Body of pancreas (tissue), 4 donors: ENCODE results near the gene IFI27L1. TPM values are rescaled to one million over a fixed set of nuclear protein-coding genes. Genes with fewer than 3 reads are reported as not detected.

ENCODE experiments used
- ATAC-seq: fragments of 150-250 bp; one replicate; pipeline ENCODE4 v1.9.1; 2016
- DNase-seq, 4 donors: peaks; one replicate each; pipeline ENCODE4 v3.0.0-alpha.2; 2019
- H3K27ac ChIP-seq, 4 donors: fragments of 200-600 bp; sonication (generic); 1 replicate in 3 of 4; 2 replicates in 1 of 4; pipeline versions ENCODE4 v1.5.1 to v1.6.1; 2016 to 2019; ENCODE audit warnings: mild to moderate bottlenecking in 1 of 4, mixed read lengths in 1 of 4, moderate library complexity in 1 of 4
- H3K27me3 ChIP-seq, 2 donors: fragments of 200-600 bp; sonication (generic); one replicate each; pipeline ENCODE4 v1.6.0; 2016; ENCODE audit warnings: mild to moderate bottlenecking in 1 of 2
- H3K36me3 ChIP-seq, 2 donors: fragments of 200-600 bp; sonication (generic); replicated peaks in 1 of 2; 2 replicates each; pipeline ENCODE4 v1.5.1; 2016; ENCODE audit warnings: low read depth in 2 of 2; ENCODE audit not compliant: insufficient read depth in 1 of 2
- H3K4me1 ChIP-seq: fragments of 200-600 bp; sonication (generic); one replicate; pipeline ENCODE4 v1.6.0; 2016
- H3K4me3 ChIP-seq, 2 donors: fragments of 200-600 bp; sonication (generic); 1 replicate in 1 of 2; 2 replicates in 1 of 2; pipeline ENCODE4 v1.5.1; 2016 to 2019
- H3K9me3 ChIP-seq, 3 donors: fragments of 200-600 bp; sonication (generic); 1 replicate in 2 of 3; 2 replicates in 1 of 3; pipeline ENCODE4 v1.5.1; 2016
- POLR2A ChIP-seq, 3 donors: fragments of 450-650 bp; IDR thresholded peaks; one replicate each; pipeline ENCODE4 v1.6.1; 2016; ENCODE audit warnings: antibody characterized with exemption in 3 of 3, mild to moderate bottlenecking in 2 of 3
- WGBS, 2 donors: methylation state at CpG; one replicate each; pipeline ENCODE4 v1.1.5; 2017; 5-methylcytosine and 5-hydroxymethylcytosine counted together
- intact Hi-C: fragments of 100-400 bp; cut with DNase I; formaldehyde crosslinking; loops from one replicate; pipeline ENCODE4 v1.15.1; 2023
- total RNA-seq, 2 donors: library from RNA; depleted of rRNA; stranded (reverse); fragments of >200 nt; gene quantifications; one replicate each; pipeline ENCODE4 v1.1.0, GENCODE V29; 2016
- TF ChIP-seq, protein P1 (sequence below), 7 experiments: fragments of 450-650 bp in 4 of 7; fragments of 200-600 bp in 3 of 7; sonication (generic) in 3 of 7; IDR thresholded peaks; one replicate each; pipeline ENCODE4 v1.5.1; 2016 to 2019; ENCODE audit warnings: antibody characterized with exemption in 7 of 7

Gene IFI27L1
- total RNA-seq, 2 donors from 2014 or later, result 3.4 to 5.6 TPM

DNA sequence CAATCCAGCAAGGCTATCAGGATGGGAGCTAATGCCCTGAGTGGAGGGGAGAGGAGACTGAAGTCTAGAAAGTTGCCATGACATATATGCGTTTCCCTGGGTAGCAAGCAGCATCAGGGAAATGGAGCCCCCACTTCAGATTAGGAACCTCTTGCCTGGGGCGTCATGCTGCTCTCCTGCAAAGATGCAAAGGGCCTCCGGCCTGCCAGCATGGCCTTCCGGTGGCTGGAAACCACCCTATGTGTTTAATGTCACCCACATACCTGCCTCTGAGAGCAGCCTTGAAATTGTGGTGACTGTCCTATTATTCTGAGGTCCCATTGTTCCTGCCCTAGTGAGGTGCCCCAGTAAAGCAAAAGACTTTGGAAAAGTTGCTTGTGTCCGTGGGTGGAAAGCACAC lies 58.3 kb downstream of the IFI27L1 start:
- Histone ChIP-seq H3K36me3 (no peaks in the 10 kb centered on the region), H3K27ac (no peak overlapping the region), H3K9me3 (no peaks in the 10 kb centered on the region), H3K27me3 (no peaks in the 10 kb centered on the region), H3K4me1 (no peaks in the 10 kb centered on the region), H3K4me3 (no peak overlapping the region)
- DNase-seq, result no peak
- WGBS, 2 donors, result 74 to 80% methylated on average over 5 of the region's 5 CpGs
- ATAC-seq, result no peak
- TF ChIP-seq, protein P1, sequence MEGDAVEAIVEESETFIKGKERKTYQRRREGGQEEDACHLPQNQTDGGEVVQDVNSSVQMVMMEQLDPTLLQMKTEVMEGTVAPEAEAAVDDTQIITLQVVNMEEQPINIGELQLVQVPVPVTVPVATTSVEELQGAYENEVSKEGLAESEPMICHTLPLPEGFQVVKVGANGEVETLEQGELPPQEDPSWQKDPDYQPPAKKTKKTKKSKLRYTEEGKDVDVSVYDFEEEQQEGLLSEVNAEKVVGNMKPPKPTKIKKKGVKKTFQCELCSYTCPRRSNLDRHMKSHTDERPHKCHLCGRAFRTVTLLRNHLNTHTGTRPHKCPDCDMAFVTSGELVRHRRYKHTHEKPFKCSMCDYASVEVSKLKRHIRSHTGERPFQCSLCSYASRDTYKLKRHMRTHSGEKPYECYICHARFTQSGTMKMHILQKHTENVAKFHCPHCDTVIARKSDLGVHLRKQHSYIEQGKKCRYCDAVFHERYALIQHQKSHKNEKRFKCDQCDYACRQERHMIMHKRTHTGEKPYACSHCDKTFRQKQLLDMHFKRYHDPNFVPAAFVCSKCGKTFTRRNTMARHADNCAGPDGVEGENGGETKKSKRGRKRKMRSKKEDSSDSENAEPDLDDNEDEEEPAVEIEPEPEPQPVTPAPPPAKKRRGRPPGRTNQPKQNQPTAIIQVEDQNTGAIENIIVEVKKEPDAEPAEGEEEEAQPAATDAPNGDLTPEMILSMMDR (IDR thresholded peaks at IDR 0.05), result no peak
- TF ChIP-seq POLR2A (IDR thresholded peaks at IDR 0.05), result no peak
- intact Hi-C loops, result loop anchor here (5.0 kb wide), 1 partner anchor 107 kb away; no protein-coding TSS in a partner anchor

DNA sequence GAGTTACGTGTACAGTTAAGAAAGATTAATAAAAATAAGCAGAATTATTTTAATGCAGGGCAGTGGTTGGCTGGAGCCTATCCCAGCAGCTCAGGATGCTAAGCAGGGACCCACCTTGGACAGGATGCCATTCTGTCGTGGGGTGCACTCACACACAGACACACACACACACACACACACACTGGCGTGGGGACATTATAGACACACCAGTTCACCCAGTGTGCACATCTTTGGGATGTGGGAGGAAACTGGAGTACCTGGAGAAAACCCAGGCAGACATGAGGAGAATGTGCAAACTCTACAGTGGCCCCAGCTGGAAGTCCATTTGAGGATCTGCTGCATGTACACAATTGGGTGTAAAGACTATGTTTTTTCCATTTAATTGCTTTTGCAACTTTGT lies 61.1 kb downstream of the IFI27L1 start:
- Histone ChIP-seq H3K4me3 (no peak overlapping the region), H3K27ac (no peak overlapping the region), H3K9me3 (no peaks in the 10 kb centered on the region), H3K27me3 (no peaks in the 10 kb centered on the region), H3K36me3 (no peaks in the 10 kb centered on the region), H3K4me1 (no peaks in the 10 kb centered on the region)
- no peak for TF ChIP-seq POLR2A (IDR thresholded peaks at IDR 0.05)
- TF ChIP-seq, protein P1 (IDR thresholded peaks at IDR 0.05), result no peak
- intact Hi-C loops, result no loop called here
- no peak for DNase-seq
- ATAC-seq, result no peak
- WGBS, 2 donors, result 34 to 66% methylated on average over 3 of the region's 3 CpGs

- DNase-seq, result no peak
- no peak for ATAC-seq
- intact Hi-C loops, result no loop called here
- no peaks in the 10 kb centered on the region for H3K4me1 ChIP-seq
- H3K27ac ChIP-seq, result no peak overlapping the region
- no peaks in the 10 kb centered on the region for H3K9me3 ChIP-seq
- H3K36me3 ChIP-seq, result no peaks in the 10 kb centered on the region
- H3K4me3 ChIP-seq, result no peak overlapping the region
- no peaks in the 10 kb centered on the region for H3K27me3 ChIP-seq
- WGBS, 2 donors, result 73 to 80% methylated on average over 1 of the region's 1 CpG
- no peak for TF ChIP-seq POLR2A (IDR thresholded peaks at IDR 0.05)
- TF ChIP-seq, protein P1 (IDR thresholded peaks at IDR 0.05), result no peak
These were observed 61.7 kb downstream of the IFI27L1 start for GRCh38 chr14:94142836-94143235.

GRCh38 chr14:94143239-94143638 lies 62.1 kb downstream of the IFI27L1 start:
- no peaks in the 10 kb centered on the region for H3K36me3 ChIP-seq
- no peaks in the 10 kb centered on the region for H3K4me1 ChIP-seq
- H3K27ac ChIP-seq, result no peak overlapping the region
- no peak for ATAC-seq
- DNase-seq, result no peak
- 84 to 87% methylated on average over 3 of the region's 3 CpGs for WGBS, 2 donors
- no peak overlapping the region for H3K4me3 ChIP-seq
- H3K9me3 ChIP-seq, result no peaks in the 10 kb centered on the region
- TF ChIP-seq POLR2A (IDR thresholded peaks at IDR 0.05), result no peak
- no peaks in the 10 kb centered on the region for H3K27me3 ChIP-seq
- intact Hi-C loops, result no loop called here

DNA sequence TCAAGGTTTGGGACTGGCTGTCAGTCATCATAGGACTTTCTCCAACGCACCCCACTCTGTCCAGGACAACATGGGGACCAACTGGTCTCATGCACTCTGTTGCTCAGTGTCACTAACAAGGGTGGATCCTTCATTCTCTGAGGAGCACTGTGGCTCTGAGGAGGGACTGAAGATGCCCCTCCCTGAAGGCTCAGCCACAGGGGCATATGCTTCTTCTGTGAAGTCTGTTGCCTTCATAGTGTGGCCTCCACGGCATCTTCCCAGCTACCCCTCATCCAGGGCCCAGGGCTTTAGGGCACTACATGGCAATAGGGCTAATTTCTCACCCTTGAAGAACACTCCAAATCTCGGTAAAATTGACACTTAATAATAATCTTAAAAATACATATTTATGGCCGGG lies 62.6 kb downstream of the IFI27L1 start:
- WGBS, 2 donors, result 77 to 84% methylated on average over 4 of the region's 4 CpGs
- intact Hi-C loops, result no loop called here
- Histone ChIP-seq H3K27me3 (no peaks in the 10 kb centered on the region), H3K9me3 (no peaks in the 10 kb centered on the region), H3K4me1 (no peaks in the 10 kb centered on the region), H3K36me3 (no peaks in the 10 kb centered on the region), H3K27ac (no peak overlapping the region), H3K4me3 (no peak overlapping the region)
- ATAC-seq (no peak), DNase-seq (no peak)
- TF ChIP-seq, protein P1 (IDR thresholded peaks at IDR 0.05), result no peak
- TF ChIP-seq POLR2A (IDR thresholded peaks at IDR 0.05), result no peak
